ENCODE measurements around the gene ZDHHC1. TPM values are rescaled to one million over a fixed set of nuclear protein-coding genes. Genes with fewer than 3 reads are reported as not detected.
A peak's percentile ranks its signal among the peaks of the same experiment; 100 is the strongest.

Gene ZDHHC1
- total and polyA plus RNA-seq, 2 of the 13 experiments (the other 11 are each of a cell fraction or from before 2014, with no cell fraction given) = 0.51 to 1.1 TPM

DNA sequence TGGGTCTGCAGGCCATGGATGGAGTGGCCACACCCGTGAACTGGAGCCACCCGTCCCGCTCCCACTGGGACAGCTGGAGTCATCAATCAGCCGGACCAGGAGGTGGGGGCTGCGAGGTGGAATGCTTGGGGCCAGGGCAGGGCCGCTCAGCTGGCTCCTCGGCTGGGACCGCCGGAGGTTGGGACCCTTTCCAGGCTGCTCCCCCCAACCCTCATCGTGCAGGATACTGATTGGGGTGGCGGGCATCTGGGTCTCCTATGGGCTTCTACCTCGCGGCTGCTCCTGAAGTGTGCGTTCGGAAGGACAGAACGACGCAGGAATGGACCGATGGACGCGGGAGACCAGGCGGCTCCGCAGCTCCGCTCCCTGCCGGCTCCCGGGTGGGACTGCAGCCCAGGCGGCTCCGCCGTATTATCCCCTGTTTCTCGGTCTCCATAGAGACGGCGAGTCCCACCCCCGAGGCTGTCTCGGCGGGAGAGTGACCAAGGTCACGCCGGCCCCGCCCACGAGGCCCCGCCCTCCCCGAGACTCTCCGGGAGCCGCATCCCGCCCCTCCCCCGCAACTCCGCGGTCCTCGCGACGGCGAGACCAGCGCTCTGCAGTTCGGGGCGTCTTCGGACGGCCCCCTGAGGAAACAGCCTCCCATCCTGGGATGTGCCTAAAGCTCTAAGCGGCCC, 23.0 kb downstream of the ZDHHC1 start, which contains the start of gene TPPP3 (continued):
- TF ChIP-seq, protein P1, sequence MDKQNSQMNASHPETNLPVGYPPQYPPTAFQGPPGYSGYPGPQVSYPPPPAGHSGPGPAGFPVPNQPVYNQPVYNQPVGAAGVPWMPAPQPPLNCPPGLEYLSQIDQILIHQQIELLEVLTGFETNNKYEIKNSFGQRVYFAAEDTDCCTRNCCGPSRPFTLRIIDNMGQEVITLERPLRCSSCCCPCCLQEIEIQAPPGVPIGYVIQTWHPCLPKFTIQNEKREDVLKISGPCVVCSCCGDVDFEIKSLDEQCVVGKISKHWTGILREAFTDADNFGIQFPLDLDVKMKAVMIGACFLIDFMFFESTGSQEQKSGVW (CRISPR knock-in tag; IDR thresholded peaks at IDR 0.05; ENCODE audit: borderline replicate concordance) = no peak
- TF ChIP-seq MAZ (IDR thresholded peaks at IDR 0.05; ENCODE audit: borderline replicate concordance, low read depth, low read length) (no peak), MAZ (CRISPR knock-in tag; IDR thresholded peaks at IDR 0.05; ENCODE audit: low read depth) (no peak), ARNTL (CRISPR knock-in tag; IDR thresholded peaks at IDR 0.05) (0 out of 2 replicates have a peak, but pooled peaks have one; percentile 38), GABPB1 (CRISPR knock-in tag; IDR thresholded peaks at IDR 0.05) (peak; percentile 44; the same call in 1 of the 2 replicates), RXRA (CRISPR knock-in tag; IDR thresholded peaks at IDR 0.05) (no peak; the same call in 1 of the 2 replicates), ZNF235 (CRISPR knock-in tag; IDR thresholded peaks at IDR 0.05; ENCODE audit: borderline replicate concordance) (no peak), IKZF4 (CRISPR knock-in tag; IDR thresholded peaks at IDR 0.05; ENCODE audit: borderline replicate concordance, low read depth, not compliant biosample characterization) (no peak), SMC3 (IDR thresholded peaks at IDR 0.05; ENCODE audit: low read length) (no peak; the same call in 1 of the 2 replicates), SETDB1 (CRISPR knock-in tag; IDR thresholded peaks at IDR 0.05; ENCODE audit: borderline replicate concordance) (no peak), ZNF777 (CRISPR knock-in tag; IDR thresholded peaks at IDR 0.05) (peak; percentile 35; the same call in 1 of the 2 replicates), ZNF530 (CRISPR knock-in tag; IDR thresholded peaks at IDR 0.05; ENCODE audit: low read depth) (no peak), RARA (CRISPR knock-in tag; IDR thresholded peaks at IDR 0.05) (no peak)
- TF ChIP-seq, protein P2, sequence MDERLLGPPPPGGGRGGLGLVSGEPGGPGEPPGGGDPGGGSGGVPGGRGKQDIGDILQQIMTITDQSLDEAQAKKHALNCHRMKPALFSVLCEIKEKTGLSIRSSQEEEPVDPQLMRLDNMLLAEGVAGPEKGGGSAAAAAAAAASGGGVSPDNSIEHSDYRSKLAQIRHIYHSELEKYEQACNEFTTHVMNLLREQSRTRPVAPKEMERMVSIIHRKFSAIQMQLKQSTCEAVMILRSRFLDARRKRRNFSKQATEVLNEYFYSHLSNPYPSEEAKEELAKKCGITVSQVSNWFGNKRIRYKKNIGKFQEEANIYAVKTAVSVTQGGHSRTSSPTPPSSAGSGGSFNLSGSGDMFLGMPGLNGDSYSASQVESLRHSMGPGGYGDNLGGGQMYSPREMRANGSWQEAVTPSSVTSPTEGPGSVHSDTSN (CRISPR knock-in tag; IDR thresholded peaks at IDR 0.05) = no peak
- TF ChIP-seq, protein P3, sequence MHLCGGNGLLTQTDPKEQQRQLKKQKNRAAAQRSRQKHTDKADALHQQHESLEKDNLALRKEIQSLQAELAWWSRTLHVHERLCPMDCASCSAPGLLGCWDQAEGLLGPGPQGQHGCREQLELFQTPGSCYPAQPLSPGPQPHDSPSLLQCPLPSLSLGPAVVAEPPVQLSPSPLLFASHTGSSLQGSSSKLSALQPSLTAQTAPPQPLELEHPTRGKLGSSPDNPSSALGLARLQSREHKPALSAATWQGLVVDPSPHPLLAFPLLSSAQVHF (CRISPR knock-in tag; IDR thresholded peaks at IDR 0.05) = no peak
- TF ChIP-seq, protein P4, sequence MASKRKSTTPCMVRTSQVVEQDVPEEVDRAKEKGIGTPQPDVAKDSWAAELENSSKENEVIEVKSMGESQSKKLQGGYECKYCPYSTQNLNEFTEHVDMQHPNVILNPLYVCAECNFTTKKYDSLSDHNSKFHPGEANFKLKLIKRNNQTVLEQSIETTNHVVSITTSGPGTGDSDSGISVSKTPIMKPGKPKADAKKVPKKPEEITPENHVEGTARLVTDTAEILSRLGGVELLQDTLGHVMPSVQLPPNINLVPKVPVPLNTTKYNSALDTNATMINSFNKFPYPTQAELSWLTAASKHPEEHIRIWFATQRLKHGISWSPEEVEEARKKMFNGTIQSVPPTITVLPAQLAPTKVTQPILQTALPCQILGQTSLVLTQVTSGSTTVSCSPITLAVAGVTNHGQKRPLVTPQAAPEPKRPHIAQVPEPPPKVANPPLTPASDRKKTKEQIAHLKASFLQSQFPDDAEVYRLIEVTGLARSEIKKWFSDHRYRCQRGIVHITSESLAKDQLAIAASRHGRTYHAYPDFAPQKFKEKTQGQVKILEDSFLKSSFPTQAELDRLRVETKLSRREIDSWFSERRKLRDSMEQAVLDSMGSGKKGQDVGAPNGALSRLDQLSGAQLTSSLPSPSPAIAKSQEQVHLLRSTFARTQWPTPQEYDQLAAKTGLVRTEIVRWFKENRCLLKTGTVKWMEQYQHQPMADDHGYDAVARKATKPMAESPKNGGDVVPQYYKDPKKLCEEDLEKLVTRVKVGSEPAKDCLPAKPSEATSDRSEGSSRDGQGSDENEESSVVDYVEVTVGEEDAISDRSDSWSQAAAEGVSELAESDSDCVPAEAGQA (IDR thresholded peaks at IDR 0.05; ENCODE audit: low read depth) = no peak
- TF ChIP-seq, protein P4 (CRISPR knock-in tag; IDR thresholded peaks at IDR 0.05; ENCODE audit: borderline replicate concordance) = no peak
- TF ChIP-seq, protein P5, sequence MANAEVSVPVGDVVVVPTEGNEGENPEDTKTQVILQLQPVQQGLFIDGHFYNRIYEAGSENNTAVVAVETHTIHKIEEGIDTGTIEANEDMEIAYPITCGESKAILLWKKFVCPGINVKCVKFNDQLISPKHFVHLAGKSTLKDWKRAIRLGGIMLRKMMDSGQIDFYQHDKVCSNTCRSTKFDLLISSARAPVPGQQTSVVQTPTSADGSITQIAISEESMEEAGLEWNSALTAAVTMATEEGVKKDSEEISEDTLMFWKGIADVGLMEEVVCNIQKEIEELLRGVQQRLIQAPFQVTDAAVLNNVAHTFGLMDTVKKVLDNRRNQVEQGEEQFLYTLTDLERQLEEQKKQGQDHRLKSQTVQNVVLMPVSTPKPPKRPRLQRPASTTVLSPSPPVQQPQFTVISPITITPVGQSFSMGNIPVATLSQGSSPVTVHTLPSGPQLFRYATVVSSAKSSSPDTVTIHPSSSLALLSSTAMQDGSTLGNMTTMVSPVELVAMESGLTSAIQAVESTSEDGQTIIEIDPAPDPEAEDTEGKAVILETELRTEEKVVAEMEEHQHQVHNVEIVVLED (CRISPR knock-in tag; IDR thresholded peaks at IDR 0.05; ENCODE audit: borderline replicate concordance) = no peak
- TF ChIP-seq, protein P6, sequence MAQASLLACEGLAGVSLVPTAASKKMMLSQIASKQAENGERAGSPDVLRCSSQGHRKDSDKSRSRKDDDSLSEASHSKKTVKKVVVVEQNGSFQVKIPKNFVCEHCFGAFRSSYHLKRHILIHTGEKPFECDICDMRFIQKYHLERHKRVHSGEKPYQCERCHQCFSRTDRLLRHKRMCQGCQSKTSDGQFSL (CRISPR knock-in tag; IDR thresholded peaks at IDR 0.05) = no peak

All from HepG2 (cell line).